Progenitor cell of endocrine pancreas (in vitro differentiated cells): ENCODE results near the gene OGFOD1. TPM values are rescaled to one million over a fixed set of nuclear protein-coding genes. Genes with fewer than 3 reads are reported as not detected.

Experiments used
- DNase-seq: peaks from one replicate; pipeline ENCODE4 v3.0.0; 2021; ENCODE audit warnings: low spot score; ENCODE audit not compliant: unreplicated experiment
- H3K27ac Mint-ChIP-seq: 2 replicates; pipeline ENCODE4 v1.8.0; 2021; ENCODE audit warnings: mild to moderate bottlenecking, moderate library complexity, mixed read lengths
- H3K27me3 Mint-ChIP-seq: 2 replicates; pipeline ENCODE4 v1.8.0; 2021; ENCODE audit warnings: mixed read lengths
- H3K36me3 Mint-ChIP-seq: 2 replicates; pipeline ENCODE4 v1.8.0; 2022; ENCODE audit warnings: mixed read lengths; ENCODE audit not compliant: insufficient read depth
- H3K4me1 Mint-ChIP-seq: 2 replicates; pipeline ENCODE4 v1.8.0; 2021; ENCODE audit warnings: low read depth, mixed read lengths
- H3K4me3 Mint-ChIP-seq: 2 replicates; pipeline ENCODE4 v1.8.0; 2021; ENCODE audit warnings: low read depth, mild to moderate bottlenecking, moderate library complexity, mixed read lengths
- H3K9me3 Mint-ChIP-seq: 2 replicates; pipeline ENCODE4 v1.8.0; 2021; ENCODE audit warnings: low read depth, mixed read lengths
- CTCF ChIP-seq: fragments of 200-600 bp; sonication (generic); IDR thresholded peaks from one replicate; pipeline ENCODE4 v1.5.0; 2021; ENCODE audit warnings: antibody characterized with exemption, mild to moderate bottlenecking; ENCODE audit not compliant: unreplicated experiment
- total RNA-seq: library from RNA; stranded (reverse); gene quantifications from 2 replicates; pipeline ENCODE4 v1.2.1, GENCODE V29; 2021

OGFOD1 gene
- total RNA-seq, 1 donor from 2014 or later: 32.0 TPM

- DNase-seq: no peak
- H3K27me3 Mint-ChIP-seq: no peaks in the 10 kb centered on the region
- H3K27ac Mint-ChIP-seq: no peak overlapping the region
- no peak for TF ChIP-seq CTCF
- no peak overlapping the region for H3K4me3 Mint-ChIP-seq
- H3K36me3 Mint-ChIP-seq: peaks cover 20% of the 10 kb centered on the region
- no peaks in the 10 kb centered on the region for H3K9me3 Mint-ChIP-seq
- no peaks in the 10 kb centered on the region for H3K4me1 Mint-ChIP-seq
These were observed 23.8 kb downstream of the OGFOD1 start for GRCh38 chr16:56475201-56475600.

- Mint-ChIP-seq H3K9me3 (no peaks in the 10 kb centered on the region), H3K27ac (no peak overlapping the region), H3K4me1 (no peaks in the 10 kb centered on the region), H3K27me3 (no peaks in the 10 kb centered on the region), H3K36me3 (peaks cover 13% of the 10 kb centered on the region), H3K4me3 (no peak overlapping the region)
- no peak for DNase-seq
- no peak for TF ChIP-seq CTCF
These were observed 25.9 kb downstream of the OGFOD1 start for GRCh38 chr16:56477096-56477878.

- Mint-ChIP-seq H3K36me3 (peaks cover 13% of the 10 kb centered on the region), H3K4me3 (no peak overlapping the region), H3K4me1 (no peaks in the 10 kb centered on the region), H3K27ac (no peak overlapping the region), H3K27me3 (no peaks in the 10 kb centered on the region), H3K9me3 (no peaks in the 10 kb centered on the region)
- no peak for TF ChIP-seq CTCF
- DNase-seq: no peak
These were observed 27.1 kb downstream of the OGFOD1 start for GRCh38 chr16:56478281-56479049.

- peaks cover 13% of the 10 kb centered on the region for H3K36me3 Mint-ChIP-seq
These were observed 28.1 kb downstream of the OGFOD1 start for GRCh38 chr16:56479469-56479868.

More at GRCh38 chr16:56479469-56479868, 28.1 kb downstream of the OGFOD1 start:
- peak overlapping the region; percentile 2 for H3K27ac Mint-ChIP-seq
- H3K27me3 Mint-ChIP-seq: no peaks in the 10 kb centered on the region
- no peak for DNase-seq
- H3K9me3 Mint-ChIP-seq: no peaks in the 10 kb centered on the region
- no peaks in the 10 kb centered on the region for H3K4me1 Mint-ChIP-seq
- TF ChIP-seq CTCF: no peak
- no peak overlapping the region for H3K4me3 Mint-ChIP-seq
